IMR-90 (cell line): Measurements from ENCODE around the gene AXDND1.

Experiments
- BHLHE40 ChIP-seq: fragments of 150-350 bp; IDR thresholded peaks from 2 replicates; pipeline ENCODE4 v1.6.1; 2016; ENCODE audit warnings: mild to moderate bottlenecking, low read depth, low read length
- CEBPB ChIP-seq: IDR thresholded peaks from 2 replicates; pipeline ENCODE4 v1.6.1; 2012; ENCODE audit warnings: low read depth, low read length, improper control_type of control experiment
- CTCF ChIP-seq: conservative IDR thresholded peaks from 2 replicates; pipeline ENCODE4 v1.5.1; 2012; ENCODE audit warnings: mild to moderate bottlenecking, low read depth, low read length, improper control_type of control experiment
- FOS ChIP-seq: fragments of 150-350 bp; IDR thresholded peaks from 2 replicates; pipeline ENCODE4 v1.6.1; 2016; ENCODE audit warnings: low read depth, low read length
- NFE2L2 ChIP-seq: fragments of 150-350 bp; IDR thresholded peaks from 2 replicates; pipeline ENCODE4 v1.6.1; 2016; ENCODE audit warnings: low read depth, mild to moderate bottlenecking, low read length
- POLR2A ChIP-seq: IDR thresholded peaks from 2 replicates; pipeline ENCODE4 v1.6.1; 2012; ENCODE audit warnings: mild to moderate bottlenecking, low read depth, low read length
- RAD21 ChIP-seq: IDR thresholded peaks from 2 replicates; pipeline ENCODE4 v1.6.1; 2012; ENCODE audit warnings: low read length, improper control_type of control experiment
- RFX5 ChIP-seq: IDR thresholded peaks from 2 replicates; pipeline ENCODE4 v1.8.0; 2012; ENCODE audit warnings: low read depth, mild to moderate bottlenecking, low read length, moderate library complexity
- SMC3 ChIP-seq: fragments of 150-350 bp; IDR thresholded peaks from 2 replicates; pipeline ENCODE4 v1.6.1; 2016; ENCODE audit warnings: low read depth, mild to moderate bottlenecking, antibody characterized with exemption, low read length, moderate library complexity
- TF ChIP-seq, protein P1 (sequence below): fragments of 150-350 bp; IDR thresholded peaks from 2 replicates; pipeline ENCODE4 v1.6.1; 2016; ENCODE audit warnings: low read depth, mild to moderate bottlenecking, low read length, moderate library complexity, borderline replicate concordance

DNA sequence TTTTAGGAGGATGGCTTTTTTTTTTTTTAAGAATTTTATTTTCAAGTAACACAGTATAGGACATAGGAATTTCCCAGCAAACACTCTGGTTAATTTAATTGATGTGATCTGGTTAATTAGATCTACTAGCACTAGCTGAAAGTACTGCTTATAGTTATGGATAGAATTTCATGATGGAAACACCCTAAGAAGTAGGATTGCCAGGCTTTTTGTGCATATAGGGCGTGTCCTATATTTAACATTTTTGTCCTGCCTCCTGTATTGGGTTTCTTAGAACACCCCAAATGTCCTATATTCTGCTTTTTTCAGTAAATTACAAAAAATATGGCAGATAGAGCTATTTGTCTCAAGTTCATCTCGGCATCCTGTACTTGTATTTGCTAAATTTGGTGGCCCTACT lies 13.5 kb upstream of the AXDND1 start:
- no peak for TF ChIP-seq CTCF
- no peak for TF ChIP-seq POLR2A
- no peak for TF ChIP-seq CEBPB
- TF ChIP-seq BHLHE40, result no peak
- no peak for TF ChIP-seq RFX5
- TF ChIP-seq, protein P1, sequence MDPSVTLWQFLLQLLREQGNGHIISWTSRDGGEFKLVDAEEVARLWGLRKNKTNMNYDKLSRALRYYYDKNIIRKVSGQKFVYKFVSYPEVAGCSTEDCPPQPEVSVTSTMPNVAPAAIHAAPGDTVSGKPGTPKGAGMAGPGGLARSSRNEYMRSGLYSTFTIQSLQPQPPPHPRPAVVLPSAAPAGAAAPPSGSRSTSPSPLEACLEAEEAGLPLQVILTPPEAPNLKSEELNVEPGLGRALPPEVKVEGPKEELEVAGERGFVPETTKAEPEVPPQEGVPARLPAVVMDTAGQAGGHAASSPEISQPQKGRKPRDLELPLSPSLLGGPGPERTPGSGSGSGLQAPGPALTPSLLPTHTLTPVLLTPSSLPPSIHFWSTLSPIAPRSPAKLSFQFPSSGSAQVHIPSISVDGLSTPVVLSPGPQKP, result no peak
- TF ChIP-seq RAD21, result no peak
- TF ChIP-seq FOS, result no peak
- TF ChIP-seq NFE2L2, result no peak
- no peak for TF ChIP-seq SMC3
